OCI-LY3 (cell line): ENCODE data around the gene RASL10A.

Experiments used
- H2AFZ ChIP-seq: fragments of 200-600, 300-600 bp; shearing (Covaris generic); 2 replicates; pipeline ENCODE4 v1.6.0; 2014; ENCODE audit warnings: antibody characterized with exemption, low read depth, low read length
- H3K27ac ChIP-seq: fragments of 200-600, 300-600 bp; sonication (generic); 2 replicates; pipeline ENCODE4 v1.5.1; 2014; ENCODE audit warnings: mild to moderate bottlenecking, low read length, moderate library complexity, mixed read lengths
- H3K27me3 ChIP-seq: fragments of 200-600, 300-600 bp; sonication (generic); 2 replicates; pipeline ENCODE4 v1.6.1; 2014; ENCODE audit warnings: low read depth, low read length, mixed read lengths
- H3K36me3 ChIP-seq: fragments of 200-600, 300-600 bp; sonication (generic); replicated peaks from 2 replicates; pipeline ENCODE3; 2014; ENCODE audit warnings: low read depth, low read length, mixed read lengths
- H3K4me1 ChIP-seq: fragments of 300-600, 200-600 bp; sonication (generic); 2 replicates; pipeline ENCODE4 v1.6.1; 2014; ENCODE audit warnings: low read length, mixed read lengths
- H3K4me2 ChIP-seq: fragments of 200-600, 300-600 bp; sonication (generic); 2 replicates; pipeline ENCODE4 v1.6.1; 2014; ENCODE audit warnings: low read length, mixed read lengths
- H3K4me3 ChIP-seq: fragments of 300-600, 200-600 bp; sonication (generic); 2 replicates; pipeline ENCODE4 v1.5.1; 2014; ENCODE audit warnings: antibody characterized with exemption, mild to moderate bottlenecking, low read length, moderate library complexity
- H3K79me2 ChIP-seq: fragments of 300-600, 200-600 bp; shearing (Covaris generic); 2 replicates; pipeline ENCODE4 v1.6.1; 2014; ENCODE audit warnings: mild to moderate bottlenecking, low read length, mixed read lengths
- H3K9ac ChIP-seq: fragments of 300-600, 200-600 bp; shearing (Covaris generic); 2 replicates; pipeline ENCODE4 v1.6.0; 2014; ENCODE audit warnings: mild to moderate bottlenecking, low read length, moderate library complexity
- H3K9me3 ChIP-seq: fragments of 200-600, 300-600 bp; shearing (Covaris generic); 2 replicates; pipeline ENCODE4 v1.6.1; 2014; ENCODE audit warnings: low read length, mixed read lengths; ENCODE audit not compliant: insufficient read depth
- H4K20me1 ChIP-seq: fragments of 200-600, 300-600 bp; sonication (generic); 2 replicates; pipeline ENCODE4 v1.6.1; 2016; ENCODE audit warnings: low read length, mixed read lengths; ENCODE audit not compliant: insufficient read depth
- EZH2phosphoT487 ChIP-seq: fragments of 200-600 bp; shearing (Covaris generic); IDR thresholded peaks from 2 replicates; pipeline ENCODE4 v1.6.1; 2018; ENCODE audit warnings: antibody characterized with exemption, mixed run types, low read depth
- TF ChIP-seq, protein P1 (sequence below): fragments of 200-600, 300-600 bp; sonication (generic); IDR thresholded peaks from 2 replicates; pipeline ENCODE4 v1.5.1; 2014; ENCODE audit warnings: antibody characterized with exemption, low read length, low read depth

RASL10A gene

DNA sequence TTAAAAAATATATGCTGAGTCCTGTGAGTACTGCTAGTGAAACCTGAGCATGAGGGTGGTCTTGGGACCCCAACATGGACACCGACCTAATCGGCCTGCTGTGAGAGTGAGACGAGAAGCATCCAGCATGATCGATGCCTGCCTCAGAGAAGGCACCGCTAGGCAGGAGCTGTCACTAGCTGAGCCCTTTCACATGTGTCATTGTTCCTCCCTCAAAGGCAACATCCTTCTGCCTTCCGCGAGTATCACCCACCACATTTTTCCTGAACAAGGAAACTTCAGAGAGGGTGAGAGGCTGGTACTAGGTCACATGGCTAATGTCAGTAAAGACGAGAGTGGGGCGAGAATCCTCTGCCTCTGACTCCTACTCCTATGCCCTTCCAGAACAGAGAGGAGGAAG lies 37.3 kb upstream of the RASL10A start:
- H3K4me2 ChIP-seq = no peak overlapping the region
- TF ChIP-seq EZH2phosphoT487 = no peak
- TF ChIP-seq, protein P1, sequence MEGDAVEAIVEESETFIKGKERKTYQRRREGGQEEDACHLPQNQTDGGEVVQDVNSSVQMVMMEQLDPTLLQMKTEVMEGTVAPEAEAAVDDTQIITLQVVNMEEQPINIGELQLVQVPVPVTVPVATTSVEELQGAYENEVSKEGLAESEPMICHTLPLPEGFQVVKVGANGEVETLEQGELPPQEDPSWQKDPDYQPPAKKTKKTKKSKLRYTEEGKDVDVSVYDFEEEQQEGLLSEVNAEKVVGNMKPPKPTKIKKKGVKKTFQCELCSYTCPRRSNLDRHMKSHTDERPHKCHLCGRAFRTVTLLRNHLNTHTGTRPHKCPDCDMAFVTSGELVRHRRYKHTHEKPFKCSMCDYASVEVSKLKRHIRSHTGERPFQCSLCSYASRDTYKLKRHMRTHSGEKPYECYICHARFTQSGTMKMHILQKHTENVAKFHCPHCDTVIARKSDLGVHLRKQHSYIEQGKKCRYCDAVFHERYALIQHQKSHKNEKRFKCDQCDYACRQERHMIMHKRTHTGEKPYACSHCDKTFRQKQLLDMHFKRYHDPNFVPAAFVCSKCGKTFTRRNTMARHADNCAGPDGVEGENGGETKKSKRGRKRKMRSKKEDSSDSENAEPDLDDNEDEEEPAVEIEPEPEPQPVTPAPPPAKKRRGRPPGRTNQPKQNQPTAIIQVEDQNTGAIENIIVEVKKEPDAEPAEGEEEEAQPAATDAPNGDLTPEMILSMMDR = no peak
- H3K4me3 ChIP-seq = no peak overlapping the region
- 0 out of 2 replicates have a peak, but pooled peaks cover 2% of the 10 kb centered on the region for H4K20me1 ChIP-seq
- no peaks in the 10 kb centered on the region for H3K27me3 ChIP-seq
- H2AFZ ChIP-seq = no peak overlapping the region
- H3K9me3 ChIP-seq = no peaks in the 10 kb centered on the region
- no peaks in the 10 kb centered on the region for H3K4me1 ChIP-seq
- H3K27ac ChIP-seq = no peak overlapping the region
- peaks cover 75% of the 10 kb centered on the region for H3K36me3 ChIP-seq
- no peaks in the 10 kb centered on the region for H3K79me2 ChIP-seq
- H3K9ac ChIP-seq = no peak overlapping the region

GRCh38 chr22:29351891-29352290 lies 36.4 kb upstream of the RASL10A start:
- no peaks in the 10 kb centered on the region for H3K9me3 ChIP-seq
- H3K4me3 ChIP-seq = no peak overlapping the region
- H3K4me1 ChIP-seq = no peaks in the 10 kb centered on the region
- no peak overlapping the region for H3K27ac ChIP-seq
- no peak overlapping the region for H3K9ac ChIP-seq
- peaks cover 83% of the 10 kb centered on the region for H3K36me3 ChIP-seq
- no peaks in the 10 kb centered on the region for H3K79me2 ChIP-seq
- H2AFZ ChIP-seq = no peak overlapping the region
- 0 out of 2 replicates have a peak, but pooled peaks cover 2% of the 10 kb centered on the region for H4K20me1 ChIP-seq
- no peak for TF ChIP-seq EZH2phosphoT487
- TF ChIP-seq, protein P1 = no peak
- H3K4me2 ChIP-seq = no peak overlapping the region
- H3K27me3 ChIP-seq = no peaks in the 10 kb centered on the region

DNA sequence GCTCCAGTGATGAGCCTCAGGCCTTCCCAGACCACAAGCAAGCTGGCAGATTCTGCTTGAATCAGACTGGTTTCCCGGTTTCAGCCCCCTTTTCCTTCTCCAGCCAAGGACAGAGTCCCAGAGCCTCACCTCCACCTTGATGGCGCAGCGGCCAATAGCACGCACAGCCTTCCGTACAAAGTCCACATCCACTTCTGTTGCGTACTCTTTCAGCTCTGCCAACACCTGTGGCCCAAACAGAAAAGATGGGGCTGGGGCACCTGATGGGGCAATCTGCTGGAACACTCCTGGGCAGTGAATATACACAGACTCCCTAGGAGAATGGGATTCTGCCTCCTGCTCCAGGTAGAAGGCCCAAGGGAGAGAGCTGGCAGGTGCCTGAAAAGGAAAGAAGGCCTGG lies 35.5 kb upstream of the RASL10A start:
- Histone ChIP-seq H3K4me3 (no peak overlapping the region), H3K36me3 (peaks cover 89% of the 10 kb centered on the region)
- no peak for TF ChIP-seq EZH2phosphoT487
- TF ChIP-seq, protein P1 = no peak

DNA sequence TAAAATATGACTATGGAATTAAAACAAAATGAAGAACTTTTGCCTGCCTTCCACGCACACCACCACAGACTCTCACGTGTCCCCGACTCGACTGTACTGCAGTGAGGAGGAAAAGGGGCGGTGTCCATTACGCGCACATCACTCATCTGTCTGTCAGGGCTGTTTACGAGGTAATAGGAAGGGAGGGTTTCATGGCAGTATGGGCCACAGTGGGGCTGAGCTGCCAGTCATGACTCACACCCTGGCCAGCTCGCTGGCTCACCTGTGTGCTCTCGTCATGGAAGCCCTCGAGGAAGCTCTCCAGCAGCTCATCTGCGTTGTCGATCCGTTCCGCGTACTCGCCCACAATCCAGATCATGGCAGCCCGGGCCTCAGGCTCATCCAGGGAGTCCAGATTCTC lies 33.5 kb upstream of the RASL10A start:
- no peak overlapping the region for H3K27ac ChIP-seq
- no peak overlapping the region for H3K4me2 ChIP-seq
- no peaks in the 10 kb centered on the region for H3K79me2 ChIP-seq
- H3K9me3 ChIP-seq = no peaks in the 10 kb centered on the region
- no peak overlapping the region for H3K4me3 ChIP-seq
- H2AFZ ChIP-seq = no peak overlapping the region
- no peak overlapping the region for H3K9ac ChIP-seq
- peaks cover 82% of the 10 kb centered on the region for H3K36me3 ChIP-seq
- H3K4me1 ChIP-seq = no peaks in the 10 kb centered on the region
- TF ChIP-seq, protein P1 = no peak
- no peak for TF ChIP-seq EZH2phosphoT487
- H3K27me3 ChIP-seq = no peaks in the 10 kb centered on the region
- 0 out of 2 replicates have a peak, but pooled peaks cover 2% of the 10 kb centered on the region for H4K20me1 ChIP-seq

More for the DNA sequence above, 35.5 kb upstream of the RASL10A start:
- no peak overlapping the region for H3K4me2 ChIP-seq
- no peak overlapping the region for H3K27ac ChIP-seq
- H2AFZ ChIP-seq = no peak overlapping the region
- no peaks in the 10 kb centered on the region for H3K27me3 ChIP-seq
- no peaks in the 10 kb centered on the region for H3K9me3 ChIP-seq
- no peak overlapping the region for H3K9ac ChIP-seq
- H4K20me1 ChIP-seq = 0 out of 2 replicates have a peak, but pooled peaks cover 2% of the 10 kb centered on the region
- H3K79me2 ChIP-seq = no peaks in the 10 kb centered on the region
- no peaks in the 10 kb centered on the region for H3K4me1 ChIP-seq
